HepG2 (cell line): ENCODE results near the gene SIRT1. TPM values are rescaled to one million over a fixed set of nuclear protein-coding genes. Genes with fewer than 3 reads are reported as not detected.

Experiments
- AHR ChIP-seq: IDR thresholded peaks from 2 replicates; pipeline ENCODE4 v1.6.1; 2018; ENCODE audit warnings: missing genetic modification reagents, missing compliant biosample characterization
- MLXIP ChIP-seq: sonication (generic); formaldehyde crosslinking; IDR thresholded peaks from 2 replicates; pipeline ENCODE4 v1.9.0; 2021; ENCODE audit warnings: missing genetic modification reagents, borderline replicate concordance
- MTF2 ChIP-seq: sonication (generic); formaldehyde crosslinking; IDR thresholded peaks from 2 replicates; pipeline ENCODE4 v1.5.0; 2020; ENCODE audit warnings: missing genetic modification reagents, borderline replicate concordance
- NFKBIZ ChIP-seq: IDR thresholded peaks from 2 replicates; pipeline ENCODE4 v1.6.1; 2018; ENCODE audit warnings: missing genetic modification reagents, missing compliant biosample characterization
- RFX1 ChIP-seq: fragments of 450-650 bp; IDR thresholded peaks from 2 replicates; pipeline ENCODE4 v1.6.1; 2017
- SMARCC2 ChIP-seq: fragments of 450-650 bp; IDR thresholded peaks from 2 replicates; pipeline ENCODE4 v1.6.1; 2017; ENCODE audit warnings: antibody characterized with exemption, mild to moderate bottlenecking
- TEAD3 ChIP-seq: optimal IDR thresholded peaks from 2 replicates; pipeline ENCODE3; 2016; ENCODE audit warnings: borderline replicate concordance
- ZBTB34 ChIP-seq: sonication (generic); formaldehyde crosslinking; IDR thresholded peaks from 2 replicates; pipeline ENCODE4 v1.8.0; 2022; ENCODE audit warnings: mild to moderate bottlenecking, missing genetic modification reagents
- ZMAT5 ChIP-seq: sonication (generic); formaldehyde crosslinking; IDR thresholded peaks from 2 replicates; pipeline ENCODE4 v1.5.0; 2020; ENCODE audit warnings: mild to moderate bottlenecking, low read depth, missing genetic modification reagents, borderline replicate concordance
- ZMYM3 ChIP-seq: sonication (generic); formaldehyde crosslinking; IDR thresholded peaks from 2 replicates; pipeline ENCODE4 v1.5.1; 2020; ENCODE audit warnings: mild to moderate bottlenecking, missing genetic modification reagents
- ZNF382 ChIP-seq: sonication (generic); formaldehyde crosslinking; IDR thresholded peaks from 2 replicates; pipeline ENCODE4 v1.5.0; 2020; ENCODE audit warnings: missing genetic modification reagents, mild to moderate bottlenecking, borderline replicate concordance
- ZNF431 ChIP-seq: sonication (generic); formaldehyde crosslinking; IDR thresholded peaks from 2 replicates; pipeline ENCODE4 v1.9.0; 2022; ENCODE audit warnings: missing genetic modification reagents, low read depth, mild to moderate bottlenecking, borderline replicate concordance
- ZNF510 ChIP-seq: sonication (generic); formaldehyde crosslinking; IDR thresholded peaks from 2 replicates; pipeline ENCODE4 v1.4.0; 2020; ENCODE audit warnings: low read depth, mild to moderate bottlenecking, missing genetic modification reagents
- ZNF563 ChIP-seq: sonication (generic); formaldehyde crosslinking; IDR thresholded peaks from 2 replicates; pipeline ENCODE4 v1.8.0; 2022; ENCODE audit warnings: mild to moderate bottlenecking, moderate library complexity, missing genetic modification reagents
- ZNF572 ChIP-seq: sonication (generic); formaldehyde crosslinking; IDR thresholded peaks from 2 replicates; pipeline ENCODE4 v1.5.1; 2020; ENCODE audit warnings: mild to moderate bottlenecking, missing genetic modification reagents
- ZNF576 ChIP-seq: sonication (generic); formaldehyde crosslinking; IDR thresholded peaks from 2 replicates; pipeline ENCODE4 v1.4.0; 2020; ENCODE audit warnings: mild to moderate bottlenecking, missing genetic modification reagents
- ZNF704 ChIP-seq: sonication (generic); formaldehyde crosslinking; IDR thresholded peaks from 2 replicates; pipeline ENCODE4 v1.8.1; 2023; ENCODE audit warnings: mild to moderate bottlenecking, inconsistent platforms, moderate library complexity, missing genetic modification reagents, borderline replicate concordance
- ZSCAN30 ChIP-seq: sonication (generic); formaldehyde crosslinking; IDR thresholded peaks from 2 replicates; pipeline ENCODE4 v1.5.0; 2020; ENCODE audit warnings: mild to moderate bottlenecking, missing genetic modification reagents
- polyA plus RNA-seq, 8 experiments: library from polyadenylated mRNA; depleted of rRNA in 3 of 8; stranded (reverse) in 7 of 8; unstranded in 1 of 8; fragments of >200 nt; fragmentation: Illumina TruSeq in 4 of 8; extraction: Trizol in 4 of 8; gene quantifications; 2 replicates each; pipeline versions ENCODE4 v1.2.1 to v1.2.3, GENCODE V29; 2011 to 2016; ENCODE audit warnings: low read depth in 4 of 8, missing spikeins in 1 of 8, mixed read lengths in 1 of 8; ENCODE audit not compliant: insufficient read depth in 1 of 8
- total RNA-seq, 5 experiments: library from RNA; depleted of rRNA; stranded (reverse); fragments of >200 nt; fragmentation: Illumina TruSeq; extraction: Trizol; gene quantifications; 2 replicates each; pipeline ENCODE4 v1.2.3, GENCODE V29; 2016; ENCODE audit warnings: low read depth in 1 of 5

Gene SIRT1
- total and polyA plus RNA-seq, 2 of the 13 experiments (the other 11 are each of a cell fraction or from before 2014, with no cell fraction given) = 9.4 to 10.2 TPM

- TF ChIP-seq ZBTB34 (CRISPR knock-in tag) = peak; percentile 68; the same call in 1 of the 2 replicates
- TF ChIP-seq RFX1 = no peak
- peak; percentile 45 for TF ChIP-seq TEAD3 (CRISPR knock-in tag)
- no peak for TF ChIP-seq ZMYM3 (CRISPR knock-in tag)
- TF ChIP-seq ZNF572 (CRISPR knock-in tag) = no peak
- 0 out of 2 replicates have a peak, but pooled peaks have one; percentile 36 for TF ChIP-seq ZNF563
- TF ChIP-seq MLXIP (CRISPR knock-in tag) = peak; percentile 75; the same call in 1 of the 2 replicates
- no peak for TF ChIP-seq ZNF382 (CRISPR knock-in tag)
- no peak for TF ChIP-seq SMARCC2
- no peak for TF ChIP-seq MTF2 (CRISPR knock-in tag)
- peak; percentile 66; the same call in 1 of the 2 replicates for TF ChIP-seq ZNF431
- 0 out of 2 replicates have a peak, but pooled peaks have one; percentile 42 for TF ChIP-seq ZNF510
- TF ChIP-seq ZNF576 = 0 out of 2 replicates have a peak, but pooled peaks have one; percentile 45
- no peak for TF ChIP-seq ZMAT5 (CRISPR knock-in tag)
- TF ChIP-seq ZSCAN30 (CRISPR knock-in tag) = peak; percentile 87; the same call in 1 of the 2 replicates
- TF ChIP-seq ZNF704 = no peak
- TF ChIP-seq NFKBIZ (CRISPR knock-in tag) = 0 out of 2 replicates have a peak, but pooled peaks have one; percentile 65
- no peak for TF ChIP-seq AHR (CRISPR knock-in tag)
Observed at GRCh38 chr10:67884313-67884841, at the start of gene SIRT1 (continued).
